Duodenal mucosa (tissue), 2 donors: ENCODE results near the gene SKAP1.

Source experiments
- H3K27ac ChIP-seq: one replicate; pipeline ENCODE4 v1.7.0; 2013; ENCODE audit warnings: low read depth, low read length
- H3K27me3 ChIP-seq, 2 donors: one replicate each; pipeline ENCODE4 v1.7.0; 2013; ENCODE audit warnings: low read length in 2 of 2, control low read depth in 1 of 2; ENCODE audit not compliant: insufficient read depth in 2 of 2, control insufficient read depth in 1 of 2
- H3K36me3 ChIP-seq, 2 donors: one replicate each; pipeline ENCODE4 v1.7.0; 2013; ENCODE audit warnings: low read length in 2 of 2, control low read depth in 1 of 2; ENCODE audit not compliant: insufficient read depth in 2 of 2, control insufficient read depth in 1 of 2
- H3K4me1 ChIP-seq, 2 donors: one replicate each; pipeline ENCODE4 v1.7.0; 2013; ENCODE audit warnings: low read length in 2 of 2, control low read depth in 1 of 2; ENCODE audit not compliant: insufficient read depth in 2 of 2, control insufficient read depth in 1 of 2
- H3K4me3 ChIP-seq, 2 donors: one replicate each; pipeline ENCODE4 v1.7.0; 2013; ENCODE audit warnings: low read length in 2 of 2, low read depth in 1 of 2
- H3K9ac ChIP-seq, 2 donors: one replicate each; pipeline ENCODE4 v1.7.0; 2013; ENCODE audit warnings: low read length in 2 of 2, low read depth in 1 of 2
- H3K9me3 ChIP-seq, 2 donors: one replicate each; pipeline ENCODE4 v1.7.0; 2013; ENCODE audit warnings: low read length in 2 of 2, control low read depth in 1 of 2; ENCODE audit not compliant: control insufficient read depth in 1 of 2

The SKAP1 gene

DNA sequence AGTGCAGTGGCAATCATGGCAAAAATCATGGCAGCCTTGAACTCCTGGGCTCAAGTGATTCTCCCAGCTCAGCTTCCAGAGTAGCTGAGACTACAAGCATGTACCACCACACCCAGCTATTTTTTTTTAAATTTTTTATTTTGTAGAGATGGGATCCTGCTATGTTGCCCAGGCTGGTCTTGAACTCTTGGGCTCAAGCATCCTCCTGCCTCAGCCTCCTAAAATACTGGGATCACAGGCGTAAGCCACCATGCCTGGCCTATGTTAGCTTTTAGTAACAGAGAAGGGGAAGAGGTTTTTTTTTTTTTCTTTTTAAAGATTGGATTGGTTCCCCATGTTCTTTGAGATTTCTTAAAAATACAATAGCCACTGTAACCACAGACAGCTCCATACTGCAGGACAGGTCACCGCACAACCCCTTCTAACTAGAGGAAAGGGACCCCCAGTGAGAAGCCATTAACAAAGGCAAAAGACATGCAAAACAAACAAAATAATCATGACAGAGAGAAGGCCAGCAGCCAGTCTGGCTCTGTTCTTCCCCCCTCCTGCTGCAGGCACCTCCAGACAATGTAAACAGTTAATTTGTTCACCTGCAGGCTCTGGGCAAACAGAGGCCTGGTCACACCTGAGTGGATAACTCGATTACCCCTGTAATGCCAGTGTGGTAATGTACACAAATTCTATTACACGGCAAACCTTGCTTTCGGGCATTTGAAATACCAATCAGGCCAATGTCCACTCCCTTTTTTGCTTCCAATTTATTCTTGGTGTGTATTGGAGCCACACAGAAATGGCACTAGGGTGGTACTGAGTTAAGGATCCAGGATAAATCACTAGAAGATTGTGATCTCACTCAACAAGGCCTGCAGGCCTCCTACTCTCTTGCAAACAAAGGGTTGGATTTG, 269.6 kb downstream of the SKAP1 start:
- Histone ChIP-seq H3K27ac (no peak overlapping the region), H3K9me3 (no peaks in the 10 kb centered on the region), H3K27me3 (no peaks in the 10 kb centered on the region), H3K4me3 (no peak overlapping the region), H3K36me3 (no peaks in the 10 kb centered on the region), H3K9ac (no peak overlapping the region), H3K4me1 (peaks cover 27 to 40% of the 10 kb centered on the region in 2 donors)

GRCh38 chr17:48159232-48159631, 270.8 kb downstream of the SKAP1 start:
- no peak overlapping the region for H3K27ac ChIP-seq
- no peak overlapping the region for H3K9ac ChIP-seq
- no peaks in the 10 kb centered on the region for H3K36me3 ChIP-seq
- no peaks in the 10 kb centered on the region for H3K9me3 ChIP-seq
- no peaks in the 10 kb centered on the region for H3K27me3 ChIP-seq
- H3K4me3 ChIP-seq = no peak overlapping the region
- H3K4me1 ChIP-seq = peaks cover 33 to 43% of the 10 kb centered on the region in 2 donors

DNA sequence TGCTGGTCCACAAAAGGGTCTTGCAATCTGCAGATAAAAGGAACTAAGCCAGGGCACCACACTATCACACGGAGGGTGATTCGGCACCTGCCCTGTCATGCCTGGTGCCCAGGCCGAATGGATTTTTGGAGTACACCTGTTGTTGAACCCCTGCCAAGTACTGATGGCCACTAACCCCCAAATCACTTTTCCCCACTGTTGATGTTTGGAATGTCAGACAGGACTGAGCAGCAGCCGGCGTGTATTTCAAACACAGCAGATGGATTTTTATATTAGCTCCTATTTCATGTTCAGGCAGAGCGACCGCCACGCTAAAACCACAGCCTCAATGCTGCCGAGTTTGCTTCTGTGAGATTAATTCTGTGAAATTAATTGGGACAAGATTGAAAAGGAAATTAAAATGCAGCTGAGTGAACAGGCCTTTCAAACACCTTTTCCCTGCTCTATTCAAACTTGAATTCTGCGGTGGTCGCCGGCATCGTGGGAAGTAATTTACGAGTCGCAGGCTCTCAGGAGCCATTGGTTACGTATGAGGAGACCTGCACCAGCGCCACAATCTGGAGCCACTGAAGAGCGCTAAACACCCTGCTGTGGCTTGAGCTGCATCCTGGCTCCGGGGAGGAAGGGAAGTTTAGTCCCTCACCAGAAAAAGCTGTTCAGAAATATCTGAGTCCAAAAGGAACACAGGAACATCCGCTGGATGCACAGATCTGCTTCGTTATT, 274.0 kb downstream of the SKAP1 start:
- Histone ChIP-seq H3K9me3 (no peaks in the 10 kb centered on the region), H3K36me3 (no peaks in the 10 kb centered on the region), H3K4me3 (no peak overlapping the region), H3K9ac (no peak overlapping the region), H3K27ac (no peak overlapping the region), H3K27me3 (peaks cover 5 to 11% of the 10 kb centered on the region in 2 donors), H3K4me1 (peaks cover 25 to 29% of the 10 kb centered on the region in 2 donors)

GRCh38 chr17:48153691-48154358, 276.2 kb downstream of the SKAP1 start:
- Histone ChIP-seq H3K4me3 (no peak overlapping the region), H3K9ac (no peak overlapping the region), H3K9me3 (no peaks in the 10 kb centered on the region), H3K36me3 (no peaks in the 10 kb centered on the region), H3K27ac (no peak overlapping the region), H3K27me3 (peaks cover 25 to 31% of the 10 kb centered on the region in 2 donors), H3K4me1 (peaks cover 11 to 12% of the 10 kb centered on the region in 2 donors)

DNA sequence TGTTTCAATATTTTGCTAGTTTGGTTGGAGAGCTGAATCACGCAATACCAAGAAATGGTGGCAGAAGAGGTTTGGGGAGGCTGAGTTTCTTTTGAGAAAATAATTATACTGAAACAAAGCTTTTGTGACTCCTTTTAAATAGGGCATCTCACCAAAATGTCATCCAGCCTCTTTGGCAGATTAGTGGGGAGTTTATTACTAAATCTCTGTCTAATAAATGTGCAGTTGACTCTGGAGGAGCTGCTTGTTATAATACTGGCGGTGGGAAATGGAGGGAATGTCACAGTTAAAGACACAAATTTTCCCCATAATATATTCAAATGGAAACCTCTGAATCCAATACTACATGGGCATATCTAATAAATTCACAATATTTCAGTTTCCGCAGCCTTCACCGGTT, 277.7 kb downstream of the SKAP1 start:
- H3K4me3 ChIP-seq = no peak overlapping the region
- H3K36me3 ChIP-seq = no peaks in the 10 kb centered on the region
- peaks cover 11 to 12% of the 10 kb centered on the region in 2 donors for H3K4me1 ChIP-seq
- no peak overlapping the region for H3K9ac ChIP-seq
- no peak overlapping the region for H3K27ac ChIP-seq
- H3K9me3 ChIP-seq = no peaks in the 10 kb centered on the region
- H3K27me3 ChIP-seq = peaks cover 34 to 42% of the 10 kb centered on the region in 2 donors

- H3K9ac ChIP-seq = no peak overlapping the region
- H3K27me3 ChIP-seq = peaks cover 34 to 42% of the 10 kb centered on the region in 2 donors
- H3K9me3 ChIP-seq = no peaks in the 10 kb centered on the region
- peaks cover 11 to 12% of the 10 kb centered on the region in 2 donors for H3K4me1 ChIP-seq
- no peaks in the 10 kb centered on the region for H3K36me3 ChIP-seq
- no peak overlapping the region for H3K4me3 ChIP-seq
- H3K27ac ChIP-seq = no peak overlapping the region
Measured at GRCh38 chr17:48151220-48151619, 278.8 kb downstream of the SKAP1 start.

DNA sequence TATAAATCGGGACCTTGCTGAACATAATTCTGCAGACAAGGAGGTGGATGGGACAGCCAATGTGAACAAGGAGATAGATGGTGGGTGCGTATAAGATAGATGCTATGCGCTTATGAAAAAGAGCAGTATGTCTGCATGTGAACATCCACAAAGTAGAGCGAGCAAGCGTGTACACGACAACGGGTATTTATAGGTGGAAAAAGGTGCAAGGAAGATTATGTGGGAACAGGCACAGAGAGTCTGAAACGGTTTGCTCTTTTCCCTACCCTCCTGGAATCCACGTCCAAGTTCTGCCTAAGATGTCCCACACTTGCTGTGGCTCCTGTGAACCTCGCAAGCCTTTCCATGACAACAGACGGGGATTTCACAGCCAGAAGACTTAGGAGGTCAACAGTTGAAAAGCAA, 279.4 kb downstream of the SKAP1 start:
- Histone ChIP-seq H3K36me3 (no peaks in the 10 kb centered on the region), H3K4me3 (no peak overlapping the region), H3K9ac (no peak overlapping the region), H3K4me1 (peaks cover 11 to 12% of the 10 kb centered on the region in 2 donors), H3K27ac (no peak overlapping the region), H3K27me3 (peaks cover 34 to 42% of the 10 kb centered on the region in 2 donors), H3K9me3 (no peaks in the 10 kb centered on the region)

DNA sequence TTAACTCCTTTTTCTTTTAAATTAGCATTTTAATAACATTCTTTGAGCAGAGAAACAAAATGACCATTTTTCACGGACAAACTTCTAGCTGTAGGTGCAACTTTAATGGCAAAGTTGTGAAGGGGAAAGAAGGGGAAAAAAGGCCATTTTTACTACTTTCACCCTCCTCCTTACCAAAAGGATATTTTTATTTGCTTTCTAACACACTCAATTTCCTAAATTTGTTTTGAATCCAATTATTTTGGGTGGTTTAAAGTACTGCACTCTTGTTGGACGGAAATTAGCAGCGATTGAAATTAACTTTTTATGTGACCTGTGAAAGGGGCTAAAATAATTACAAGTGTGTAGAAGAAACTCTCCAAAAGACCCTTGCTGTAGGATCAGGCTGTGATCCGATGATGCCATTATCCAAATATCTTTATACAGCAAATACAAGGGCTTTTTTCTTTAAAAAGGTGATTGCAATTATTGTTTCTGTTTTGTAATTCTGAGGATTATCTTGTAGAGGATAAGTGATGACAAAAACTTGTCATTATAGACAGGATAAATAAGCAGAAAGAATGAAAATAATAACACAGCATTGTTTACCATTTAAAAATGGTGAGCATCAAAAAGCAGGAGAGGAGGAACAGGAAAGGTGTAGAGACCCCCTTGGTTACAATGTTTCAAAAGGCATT, 280.1 kb downstream of the SKAP1 start:
- H3K27ac ChIP-seq = no peak overlapping the region
- H3K36me3 ChIP-seq = no peaks in the 10 kb centered on the region
- H3K4me1 ChIP-seq = peaks cover 11 to 12% of the 10 kb centered on the region in 2 donors
- H3K4me3 ChIP-seq = no peak overlapping the region
- peaks cover 34 to 42% of the 10 kb centered on the region in 2 donors for H3K27me3 ChIP-seq
- no peaks in the 10 kb centered on the region for H3K9me3 ChIP-seq
- H3K9ac ChIP-seq = no peak overlapping the region

GRCh38 chr17:48148854-48149786, 280.9 kb downstream of the SKAP1 start:
- no peak overlapping the region for H3K27ac ChIP-seq

More at GRCh38 chr17:48148854-48149786, 280.9 kb downstream of the SKAP1 start:
- Histone ChIP-seq H3K9ac (no peak overlapping the region), H3K4me3 (no peak overlapping the region), H3K4me1 (peaks cover 4 to 7% of the 10 kb centered on the region in 2 donors), H3K27me3 (peaks cover 34 to 49% of the 10 kb centered on the region in 2 donors), H3K36me3 (no peaks in the 10 kb centered on the region), H3K9me3 (no peaks in the 10 kb centered on the region)
